GM19438 (cell line): Measurements from ENCODE around the gene XPR1.
"Not testable (repeated sequence)": the region's sequence is repeated elsewhere in the genome, so short reads cannot be mapped to it uniquely, and the experiment has no call there.

Experiments used
- ATAC-seq: cut with Tn5 transposase; IDR thresholded peaks from one replicate; pipeline ENCODE4 v1.9.1; 2021; ENCODE audit warnings: low read depth; ENCODE audit not compliant: unreplicated experiment

The XPR1 gene

GRCh38 chr1:180642781-180643180, 11.0 kb downstream of the XPR1 start:
- ATAC-seq, result no peak

GRCh38 chr1:180643693-180644092, 11.9 kb downstream of the XPR1 start:
- no peak for ATAC-seq

DNA sequence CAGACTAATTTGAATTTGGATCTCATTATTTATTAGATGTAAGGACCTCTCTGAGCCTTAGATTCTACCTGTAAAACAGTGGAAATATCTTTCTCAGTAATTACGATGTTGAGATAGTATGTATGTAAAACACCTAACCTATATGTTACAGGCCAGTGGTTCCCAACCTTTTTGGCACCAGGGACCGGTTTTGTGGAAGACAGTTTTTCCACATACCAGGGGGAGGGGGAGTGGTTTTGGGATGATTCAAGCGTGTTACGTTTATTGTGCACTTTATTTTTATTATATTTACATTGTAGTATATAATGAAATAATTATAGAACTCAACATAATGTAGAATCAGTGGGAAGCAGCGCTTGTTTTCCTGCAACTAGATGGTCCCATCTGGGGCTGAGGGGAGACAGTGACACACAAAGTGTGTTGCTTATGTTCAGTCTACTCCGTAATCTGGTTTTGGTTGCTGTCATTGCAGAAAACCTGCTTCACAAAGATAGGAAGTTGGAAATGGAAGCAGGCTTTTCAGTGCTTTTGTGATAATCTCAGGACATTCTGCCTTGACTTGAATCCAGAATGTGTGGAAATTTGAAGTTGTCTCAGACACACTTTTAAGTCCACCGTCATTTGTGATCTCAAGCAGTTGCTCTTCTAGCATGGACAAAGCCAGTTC, 12.8 kb downstream of the XPR1 start:
- ATAC-seq, result no peak

DNA sequence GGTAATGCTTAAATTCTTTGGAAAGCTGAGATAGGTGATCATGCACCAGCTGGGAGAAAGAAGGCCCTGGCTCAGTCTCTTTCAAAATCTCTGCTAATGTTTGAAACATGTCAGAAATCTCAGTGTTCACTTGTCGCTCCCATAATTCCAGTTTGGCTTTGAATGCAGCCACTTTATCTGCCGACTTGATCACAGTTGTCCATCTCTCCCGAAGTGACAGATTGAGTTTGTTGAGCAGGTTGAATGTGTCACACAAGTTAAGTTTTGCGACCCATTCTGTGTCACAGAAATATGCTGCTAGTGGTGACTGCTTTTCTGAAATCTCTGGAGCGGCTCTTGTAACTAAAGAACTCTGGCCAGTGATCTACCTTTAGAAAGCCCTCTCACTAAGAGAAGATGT, 13.4 kb downstream of the XPR1 start:
- not testable (repeated sequence) for ATAC-seq

- no peak for ATAC-seq
Observed at GRCh38 chr1:180646093-180646492, 14.3 kb downstream of the XPR1 start.

GRCh38 chr1:180646547-180646946, 14.7 kb downstream of the XPR1 start:
- ATAC-seq, result no peak

- ATAC-seq, result no peak
Observed at GRCh38 chr1:180652792-180653191, 21.0 kb downstream of the XPR1 start.

DNA sequence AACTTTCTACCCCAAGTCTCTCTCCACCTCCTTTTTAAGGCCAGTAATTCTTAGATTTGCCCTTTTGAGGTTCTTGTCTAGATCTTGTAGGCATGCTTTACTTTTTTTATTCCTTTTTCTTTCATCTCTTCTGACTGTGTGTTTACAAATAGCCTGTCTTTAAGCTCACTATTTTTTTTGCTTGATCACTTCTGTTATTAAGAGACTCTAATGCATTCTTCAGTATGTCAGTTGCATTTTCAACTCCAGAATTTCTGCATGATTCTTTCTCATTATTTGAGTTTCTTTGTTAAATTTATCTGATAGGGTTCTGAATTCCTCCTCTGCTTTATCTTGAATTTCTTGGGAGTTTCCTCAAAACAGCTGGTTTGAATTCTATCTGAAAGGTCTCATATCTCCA, 30.9 kb downstream of the XPR1 start:
- no peak for ATAC-seq

DNA sequence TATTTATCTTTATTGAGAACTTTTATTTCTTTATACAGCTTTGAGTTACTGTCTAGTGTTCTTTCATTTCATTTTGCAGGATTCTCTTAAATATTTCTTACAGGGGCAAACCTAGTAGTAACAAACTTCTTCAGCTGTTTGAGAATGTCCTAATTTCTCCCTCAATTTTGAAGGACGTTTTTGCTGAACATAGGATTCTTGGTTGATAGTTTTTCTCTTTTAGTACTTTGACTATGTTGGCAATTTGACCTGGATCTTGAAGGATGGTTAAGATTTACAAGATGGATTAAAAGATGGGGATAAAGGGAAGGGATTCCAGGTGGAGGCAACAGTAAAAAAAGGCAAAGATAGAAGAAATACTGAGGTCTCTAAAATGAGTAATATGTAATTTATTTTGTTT, 38.9 kb downstream of the XPR1 start:
- no peak for ATAC-seq

- no peak for ATAC-seq
Observed at GRCh38 chr1:180672105-180672504, 40.3 kb downstream of the XPR1 start.

DNA sequence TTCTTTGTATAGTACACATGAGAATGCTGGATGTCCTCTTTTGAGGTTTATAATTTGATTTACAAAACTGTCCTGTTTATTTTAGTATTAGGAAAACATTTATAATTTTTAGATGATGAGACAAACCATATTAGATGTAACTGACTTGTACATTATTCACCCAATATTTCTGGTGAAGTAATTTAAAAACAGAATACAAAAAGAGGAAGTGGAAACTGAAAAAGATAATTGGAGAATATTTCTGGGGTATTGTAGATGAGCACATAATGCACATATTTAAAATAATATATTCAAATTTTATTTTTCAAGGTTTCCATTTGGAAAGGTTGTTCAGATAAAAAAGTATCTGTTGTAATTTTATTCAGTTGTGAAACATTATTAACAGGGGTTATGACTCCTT, 40.7 kb downstream of the XPR1 start:
- ATAC-seq, result no peak

GRCh38 chr1:180674603-180675530, 43.0 kb downstream of the XPR1 start:
- ATAC-seq, result no peak

DNA sequence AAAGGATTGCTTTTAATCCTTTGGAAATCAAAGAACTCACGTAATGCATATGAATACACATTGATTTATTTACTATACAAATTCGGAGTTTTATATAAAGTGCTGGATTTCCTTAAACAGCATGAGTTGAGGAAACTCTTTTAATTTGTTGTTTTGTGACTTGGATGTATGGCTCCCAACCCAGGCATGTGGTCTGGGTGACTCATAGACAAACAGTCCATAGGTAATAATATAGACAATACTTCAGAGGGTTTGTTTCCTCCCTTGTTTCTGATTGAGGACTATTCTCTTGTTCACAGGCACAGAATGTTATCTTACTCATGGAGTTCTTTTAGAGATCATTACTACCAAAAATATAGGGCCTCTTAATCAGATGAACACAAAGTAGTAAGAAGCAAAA, 43.8 kb downstream of the XPR1 start:
- ATAC-seq, result no peak

DNA sequence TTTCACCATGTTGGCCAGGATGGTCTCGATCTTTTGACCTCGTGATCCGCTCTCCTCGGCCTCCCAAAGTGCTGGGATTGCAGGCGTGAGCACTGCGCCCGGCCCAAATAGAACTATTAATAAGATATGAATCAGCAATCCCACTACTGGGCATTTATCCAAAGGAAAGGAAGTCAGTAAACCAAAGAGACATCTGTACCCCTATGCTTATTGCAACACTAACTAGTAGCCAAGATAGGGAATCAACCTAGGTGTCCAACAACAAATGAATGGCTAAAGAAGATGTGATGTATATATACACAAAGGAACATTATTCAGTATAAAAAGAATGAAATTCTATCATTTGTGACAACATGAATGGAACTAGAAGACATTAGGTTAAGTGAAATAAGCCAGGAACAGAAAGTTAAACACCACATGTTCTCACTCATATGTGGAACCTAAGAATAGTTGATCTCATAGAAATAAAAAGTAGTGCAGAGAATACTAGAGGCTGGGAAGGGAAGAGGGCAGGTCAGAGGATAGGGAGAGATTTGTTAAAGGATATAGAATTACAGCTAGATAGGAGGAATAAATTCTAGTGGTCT, 48.8 kb downstream of the XPR1 start:
- ATAC-seq, result no peak

GRCh38 chr1:180683117-180683516, 51.3 kb downstream of the XPR1 start:
- not testable (repeated sequence) for ATAC-seq

DNA sequence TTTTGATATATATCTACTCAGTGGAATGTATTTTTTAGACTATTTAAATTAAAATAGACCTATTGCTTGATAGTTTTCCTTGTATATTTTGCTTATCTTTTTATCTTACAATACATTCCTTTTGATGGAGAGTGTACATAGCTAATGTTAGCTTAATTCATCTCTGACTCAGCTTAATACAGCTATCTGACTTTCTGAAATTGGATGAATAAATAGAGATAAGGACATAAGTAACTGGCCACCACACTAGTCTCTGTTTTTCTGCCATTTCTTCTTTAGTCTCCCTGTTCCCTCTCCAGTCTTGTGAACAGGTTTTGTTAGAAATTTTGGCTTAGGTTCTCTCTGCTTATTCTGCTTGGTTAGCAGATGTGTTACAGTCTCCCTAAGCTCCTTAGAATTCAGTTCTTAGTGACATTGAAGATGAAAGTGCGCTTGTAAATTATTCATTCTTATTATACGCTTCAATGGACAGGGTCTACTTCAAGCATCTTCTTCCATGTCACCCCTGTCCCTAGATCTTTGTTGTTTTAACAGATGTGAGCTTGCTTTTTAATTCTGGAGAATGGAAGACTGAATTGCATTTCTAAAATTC, 59.6 kb downstream of the XPR1 start:
- no peak for ATAC-seq

DNA sequence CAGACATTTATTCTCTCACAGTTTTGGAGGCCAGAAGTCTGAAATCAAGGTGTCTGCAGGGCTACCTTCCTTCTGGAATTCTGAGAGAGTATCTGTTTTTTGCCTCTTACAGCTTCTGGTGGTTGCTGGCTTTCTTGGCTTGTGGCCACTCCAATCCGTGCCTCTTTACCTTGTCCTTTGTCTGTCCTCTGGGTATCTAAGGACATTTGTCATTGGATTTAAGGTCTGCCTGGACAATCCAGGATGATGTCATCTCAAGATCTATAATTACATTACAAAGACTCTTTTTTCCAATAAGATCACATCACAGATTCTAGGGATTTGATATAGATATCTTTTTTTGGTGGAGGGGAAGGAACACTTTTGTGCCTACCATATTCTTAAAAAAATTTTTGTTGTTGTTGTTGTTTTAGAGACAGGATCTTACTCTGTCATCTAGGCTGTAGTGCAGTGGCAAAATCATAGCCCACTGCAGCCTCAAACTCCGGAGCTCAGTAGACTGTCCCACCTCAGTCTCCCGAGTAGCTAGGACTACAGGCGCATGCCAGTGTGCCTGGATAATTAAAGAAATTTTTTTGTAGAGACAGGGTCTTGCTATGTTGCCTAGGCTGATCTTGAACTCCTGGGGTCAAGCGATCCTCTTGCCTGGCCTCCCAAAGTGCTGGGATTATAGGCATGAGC, 61.9 kb downstream of the XPR1 start:
- ATAC-seq, result no peak

DNA sequence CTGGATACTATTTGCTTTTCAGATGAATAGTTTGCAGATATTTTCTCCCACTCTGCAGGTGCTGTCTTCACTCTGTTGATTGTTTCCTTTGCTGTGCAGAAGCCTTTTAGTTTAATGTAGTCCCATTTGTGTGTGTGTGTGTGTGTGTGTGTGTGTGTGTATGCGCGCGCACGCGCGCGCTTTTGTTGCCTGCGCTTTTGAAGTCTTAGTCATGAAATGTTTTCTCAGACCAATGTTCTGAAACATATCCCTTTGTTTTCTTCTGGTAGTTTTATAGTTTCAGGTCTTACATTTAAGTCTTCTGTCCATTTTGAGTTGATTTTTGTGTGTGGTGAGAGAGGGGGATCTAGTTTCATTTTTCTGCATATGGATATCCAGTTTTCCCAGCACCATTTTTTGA, 63.5 kb downstream of the XPR1 start:
- ATAC-seq, result no peak

GRCh38 chr1:180696361-180696760, 64.5 kb downstream of the XPR1 start:
- no peak for ATAC-seq

- ATAC-seq, result no peak
Observed at GRCh38 chr1:180698580-180698979, 66.8 kb downstream of the XPR1 start.

DNA sequence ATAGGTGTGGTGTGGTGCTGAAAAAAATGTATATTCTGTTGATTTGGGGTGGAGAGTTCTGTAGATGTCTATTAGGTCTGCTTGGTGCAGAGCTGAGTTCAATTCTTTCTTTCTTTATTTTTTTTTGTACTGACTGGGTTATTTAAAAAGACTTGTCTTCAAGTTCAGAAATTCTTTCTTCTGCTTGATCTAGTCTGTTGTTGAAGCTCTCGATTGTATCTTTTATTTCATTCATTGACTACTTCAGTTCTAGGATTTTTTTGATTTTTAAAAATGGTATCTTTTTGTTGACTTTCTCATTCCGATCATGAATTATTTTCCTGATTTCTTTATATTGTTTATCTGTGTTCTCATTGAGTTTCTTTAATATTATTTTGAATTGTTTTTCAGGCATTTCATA, 70.6 kb downstream of the XPR1 start:
- ATAC-seq, result not testable (repeated sequence)
